Naive thymus-derived CD4-positive, alpha-beta T cell (primary cell): ENCODE data around the gene PHF2. TPM values are rescaled to one million over a fixed set of nuclear protein-coding genes. Genes with fewer than 3 reads are reported as not detected.
A peak's percentile ranks its signal among the peaks of the same experiment; 100 is the strongest.
"Not testable (repeated sequence)": the region's sequence is repeated elsewhere in the genome, so short reads cannot be mapped to it uniquely, and the experiment has no call there.

ENCODE experiments used
- ATAC-seq: fragments of 150-1000 bp; cut with Tn5 transposase; 2 replicates; pipeline ENCODE4 v1.10.0; 2021; ENCODE audit warnings: mild to moderate bottlenecking, moderate library complexity
- CTCF ChIA-PET: fragments of 350-600 bp; sonication (Branson Sonifier 250); formaldehyde crosslinking; loops from one replicate; lab custom pipeline; 2021; ENCODE audit warnings: antibody characterized with exemption; lab: Charles Lee
- POLR2A ChIA-PET: fragments of 350-600 bp; sonication (Branson Sonifier 250); formaldehyde crosslinking; loops from one replicate; lab custom pipeline; 2021; ENCODE audit warnings: antibody characterized with exemption, inconsistent platforms; lab: Charles Lee
- DNase-seq, 9 donors: peaks; one replicate each; pipeline versions ENCODE4 v3.0.0 to v3.0.0-alpha.2; 2020 to 2022; ENCODE audit warnings: mixed read lengths in 1 of 9
- H3K27ac ChIP-seq: one replicate; pipeline ENCODE4 v1.7.0; 2013; ENCODE audit warnings: mild to moderate bottlenecking, low read depth, low read length, moderate library complexity
- H3K27me3 ChIP-seq, 2 donors: one replicate each; pipeline ENCODE4 v1.7.0; 2013; ENCODE audit warnings: low read length in 2 of 2, mild to moderate bottlenecking in 2 of 2, moderate library complexity in 2 of 2; ENCODE audit not compliant: control insufficient read depth in 2 of 2, insufficient read depth in 2 of 2
- H3K36me3 ChIP-seq, 3 experiments: 1 replicate in 2 of 3; 2 replicates in 1 of 3; pipeline ENCODE4 v1.7.0; 2013; ENCODE audit warnings: low read length in 3 of 3, mild to moderate bottlenecking in 3 of 3, moderate library complexity in 1 of 3; ENCODE audit not compliant: insufficient read depth in 3 of 3, control insufficient read depth in 2 of 3
- H3K4me1 ChIP-seq, 2 donors: one replicate each; pipeline ENCODE4 v1.7.0; 2013; ENCODE audit warnings: low read length in 2 of 2, mild to moderate bottlenecking in 2 of 2, moderate library complexity in 1 of 2; ENCODE audit not compliant: control insufficient read depth in 2 of 2, insufficient read depth in 2 of 2
- H3K4me3 ChIP-seq: 2 replicates; pipeline ENCODE4 v1.7.0; 2013; ENCODE audit warnings: mild to moderate bottlenecking, low read length
- H3K9me3 ChIP-seq, 3 experiments: 1 replicate in 2 of 3; 2 replicates in 1 of 3; pipeline ENCODE4 v1.7.0; 2013; ENCODE audit warnings: low read length in 3 of 3; ENCODE audit not compliant: control insufficient read depth in 2 of 3
- H3K27ac Mint-ChIP-seq, 9 donors: one replicate each; pipeline ENCODE4 v1.8.0; 2020 to 2022; ENCODE audit warnings: mixed read lengths in 9 of 9, mild to moderate bottlenecking in 8 of 9, moderate library complexity in 5 of 9, inconsistent platforms in 2 of 9
- H3K27me3 Mint-ChIP-seq, 5 donors: one replicate each; pipeline ENCODE4 v1.8.0; 2021 to 2022; ENCODE audit warnings: mixed read lengths in 5 of 5, mild to moderate bottlenecking in 1 of 5
- H3K36me3 Mint-ChIP-seq, 5 donors: one replicate each; pipeline ENCODE4 v1.8.0; 2020 to 2022; ENCODE audit warnings: mixed read lengths in 5 of 5, mild to moderate bottlenecking in 3 of 5, inconsistent platforms in 1 of 5
- H3K4me1 Mint-ChIP-seq, 7 donors: one replicate each; pipeline ENCODE4 v1.8.0; 2020 to 2022; ENCODE audit warnings: mixed read lengths in 7 of 7, mild to moderate bottlenecking in 3 of 7, inconsistent platforms in 1 of 7
- H3K4me3 Mint-ChIP-seq, 10 donors: one replicate each; pipeline ENCODE4 v1.8.0; 2020 to 2022; ENCODE audit warnings: mild to moderate bottlenecking in 10 of 10, mixed read lengths in 10 of 10, moderate library complexity in 6 of 10, inconsistent platforms in 2 of 10
- H3K9me3 Mint-ChIP-seq, 11 donors: one replicate each; pipeline ENCODE4 v1.8.0; 2020 to 2022; ENCODE audit warnings: mixed read lengths in 11 of 11, mild to moderate bottlenecking in 4 of 11, inconsistent platforms in 1 of 11, moderate library complexity in 1 of 11
- intact Hi-C, 2 donors: fragments of 100-400 bp; cut with micrococcal nuclease; formaldehyde crosslinking; loops; one replicate each; pipeline ENCODE4 v1.15.1; 2023
- polyA plus RNA-seq, 2 donors: library from polyadenylated mRNA; unstranded; fragments of 300-500 nt; fragmentation: Illumina TruSeq; gene quantifications; one replicate each; pipeline ENCODE4 v1.2.3, GENCODE V29; 2021
- total RNA-seq, 6 experiments: library from RNA in 5 of 6; stranded (reverse) in 5 of 6; gene quantifications; 1 replicate in 5 of 6; 2 replicates in 1 of 6; pipeline ENCODE4 v1.2.3 and lab custom pipeline; 2021 to 2026

The PHF2 gene
- total and polyA plus RNA-seq, 7 experiments from 2014 or later = 1.0 to 39.3 (median 28.6) TPM

DNA sequence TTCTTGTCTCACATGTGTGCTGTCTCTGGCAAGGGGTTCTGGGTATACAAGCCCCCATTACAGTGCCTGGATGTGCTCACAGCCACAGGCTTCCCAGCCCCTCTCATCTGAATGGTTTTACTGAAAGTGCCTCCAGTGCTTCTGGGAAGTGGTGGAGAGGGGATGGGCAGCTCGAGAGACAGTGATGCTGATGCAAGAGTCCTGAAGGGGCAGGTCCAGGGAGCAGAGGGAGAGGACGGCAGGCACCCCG lies 93.5 kb downstream of the PHF2 start:
- CTCF ChIA-PET = no interaction called here
- ATAC-seq (no peak), DNase-seq (no peak)
- no peaks in the 10 kb centered on the region for H3K9me3 ChIP-seq
- H3K36me3 Mint-ChIP-seq = peaks cover 0 to 37% (median 14%) of the 10 kb centered on the region in 5 donors
- peaks cover 0 to 57% (median 0%) of the 10 kb centered on the region in 3 experiments for H3K36me3 ChIP-seq
- H3K27ac ChIP-seq = no peak overlapping the region
- H3K27me3 ChIP-seq = no peaks in the 10 kb centered on the region
- H3K4me1 Mint-ChIP-seq = peaks cover 0 to 11% (median 0%) of the 10 kb centered on the region in 7 donors
- H3K9me3 Mint-ChIP-seq = peaks cover 0 to 9% (median 0%) of the 10 kb centered on the region in 11 donors
- intact Hi-C loops = no loop called here
- no peak overlapping the region for H3K4me3 ChIP-seq
- no peak overlapping the region for H3K4me3 Mint-ChIP-seq
- H3K4me1 ChIP-seq = no peaks in the 10 kb centered on the region
- no peaks in the 10 kb centered on the region for H3K27me3 Mint-ChIP-seq
- POLR2A ChIA-PET = no interaction called here
- peak overlapping the region in 1 of 9 donors; percentile 53 for H3K27ac Mint-ChIP-seq

DNA sequence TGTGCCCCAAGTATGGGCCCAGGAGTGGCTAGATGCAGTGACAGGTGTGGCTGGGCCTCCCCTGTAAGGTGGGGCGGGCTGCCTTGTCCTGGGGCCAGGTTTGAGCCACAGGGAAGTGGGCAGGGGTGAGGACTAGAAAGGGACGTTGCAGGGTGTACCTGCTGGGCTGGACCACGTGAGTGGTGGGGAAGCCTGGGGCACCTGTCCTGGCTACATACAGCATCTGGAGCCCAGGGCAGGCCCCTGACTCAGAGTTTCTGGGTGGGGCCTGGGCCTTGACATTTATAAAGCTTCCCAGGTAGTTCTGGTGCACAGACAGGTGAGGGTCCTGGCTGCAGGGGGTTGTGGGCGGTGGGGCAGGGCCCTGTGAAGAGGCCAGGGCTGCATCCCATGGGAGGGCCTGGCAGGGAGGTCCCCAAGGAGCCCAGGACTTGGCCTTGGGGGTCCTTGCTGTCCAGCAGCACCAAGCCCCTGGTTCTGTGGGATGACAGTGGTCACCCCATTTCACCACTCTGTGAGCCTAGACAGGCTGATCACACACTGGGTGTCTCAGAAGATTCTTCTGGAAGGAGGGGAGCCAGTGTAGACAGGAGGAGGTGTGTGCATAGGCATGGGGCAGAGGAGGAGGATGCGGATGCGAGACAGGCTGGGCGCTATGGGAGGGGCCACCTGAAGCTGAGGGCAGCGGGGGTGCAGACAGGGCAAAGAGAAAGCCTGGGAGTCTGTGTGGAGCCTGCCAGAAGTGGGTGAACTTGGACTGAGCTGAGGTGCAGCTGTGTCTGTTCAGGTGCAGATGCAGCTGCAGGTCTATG lies 94.0 kb downstream of the PHF2 start:
- ATAC-seq = peak; percentile 45
- no peaks in the 10 kb centered on the region for H3K9me3 ChIP-seq
- Mint-ChIP-seq H3K36me3 (peaks cover 0 to 38% (median 14%) of the 10 kb centered on the region in 5 donors), H3K4me3 (no peak overlapping the region), H3K4me1 (peaks cover 0 to 11% (median 0%) of the 10 kb centered on the region in 7 donors), H3K27ac (peak overlapping the region in 2 of 9 donors; percentile 53 to 71), H3K27me3 (no peaks in the 10 kb centered on the region), H3K9me3 (peaks cover 0 to 9% (median 0%) of the 10 kb centered on the region in 11 donors)
- peak in 3 of 9 donors; percentile 5 to 18 (median 7) for DNase-seq
- ChIA-PET CTCF (no interaction called here), POLR2A (no interaction called here)
- H3K4me1 ChIP-seq = no peaks in the 10 kb centered on the region
- peaks cover 0 to 61% (median 3%) of the 10 kb centered on the region in 3 experiments for H3K36me3 ChIP-seq
- no peaks in the 10 kb centered on the region for H3K27me3 ChIP-seq
- no peak overlapping the region for H3K4me3 ChIP-seq
- intact Hi-C loops = no loop called here
- no peak overlapping the region for H3K27ac ChIP-seq

DNA sequence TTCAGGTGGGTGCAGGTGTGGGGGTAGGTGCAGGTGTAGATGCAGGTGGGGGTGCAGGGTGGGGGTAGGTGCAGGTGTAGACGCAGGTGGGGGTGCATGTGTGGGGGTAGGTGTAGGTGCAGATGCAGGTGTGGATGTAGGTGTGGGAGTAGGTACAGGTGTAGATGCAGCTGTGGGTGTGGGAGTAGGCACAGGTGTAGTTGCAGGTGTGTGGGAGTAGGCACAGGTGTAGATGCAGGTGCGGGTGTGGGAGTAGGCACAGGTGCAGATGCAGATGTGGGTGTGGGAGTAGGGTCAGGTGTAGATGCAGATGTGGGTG lies 94.6 kb downstream of the PHF2 start:
- Histone ChIP-seq H3K9me3 (no peaks in the 10 kb centered on the region), H3K4me1 (no peaks in the 10 kb centered on the region), H3K4me3 (no peak overlapping the region), H3K27ac (no peak overlapping the region), H3K36me3 (peaks cover 0 to 61% (median 4%) of the 10 kb centered on the region in 3 experiments), H3K27me3 (no peaks in the 10 kb centered on the region)
- peak overlapping the region in 1 of 9 donors; percentile 71 for H3K27ac Mint-ChIP-seq
- no peak overlapping the region for H3K4me3 Mint-ChIP-seq
- DNase-seq = no peak
- CTCF ChIA-PET = no interaction called here
- no peak for ATAC-seq
- peaks cover 0 to 9% (median 0%) of the 10 kb centered on the region in 11 donors for H3K9me3 Mint-ChIP-seq
- H3K27me3 Mint-ChIP-seq = no peaks in the 10 kb centered on the region
- peaks cover 0 to 39% (median 15%) of the 10 kb centered on the region in 5 donors for H3K36me3 Mint-ChIP-seq
- intact Hi-C loops = no loop called here
- peaks cover 0 to 11% (median 0%) of the 10 kb centered on the region in 7 donors for H3K4me1 Mint-ChIP-seq
- POLR2A ChIA-PET = interaction anchor here (0.6 kb wide), 1 partner anchor 20 kb away, joined by 6 read pairs; no protein-coding TSS in a partner anchor

DNA sequence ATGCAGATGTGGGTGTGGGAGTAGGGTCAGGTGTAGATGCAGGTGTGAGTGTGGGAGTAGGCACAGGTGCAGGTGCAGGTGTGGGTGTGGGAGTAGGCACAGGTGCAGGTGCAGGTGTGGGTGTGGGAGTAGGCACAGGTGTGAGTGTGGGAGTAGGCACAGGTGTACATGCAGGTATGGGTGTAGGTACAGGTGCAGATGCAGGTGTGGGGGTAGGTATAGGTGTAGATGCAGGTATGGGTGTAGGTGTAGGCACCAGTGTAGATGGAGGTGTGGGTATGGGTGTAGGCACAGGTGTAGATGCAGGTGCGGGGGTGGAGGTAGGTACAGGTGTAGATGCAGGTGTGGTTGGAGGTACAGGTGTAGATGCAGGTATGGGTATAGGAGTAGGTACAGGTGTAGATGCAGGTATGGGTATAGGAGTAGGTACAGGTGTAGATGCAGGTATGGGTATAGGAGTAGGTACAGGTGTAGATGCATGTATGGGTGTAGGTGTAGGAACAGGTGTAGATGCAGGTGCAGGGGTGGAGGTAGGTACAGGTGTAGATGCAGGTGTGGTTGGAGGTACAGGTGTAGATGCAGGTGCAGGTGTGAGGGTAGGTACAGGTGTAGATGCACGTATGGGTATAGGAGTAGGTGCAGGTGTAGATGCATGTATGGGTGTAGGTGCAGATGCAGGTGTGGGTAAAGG lies 96.1 kb downstream of the PHF2 start:
- H3K4me3 ChIP-seq, CTCF ChIA-PET, POLR2A ChIA-PET, H3K4me3 Mint-ChIP-seq, H3K9me3 ChIP-seq, H3K27ac ChIP-seq, ATAC-seq, intact Hi-C loops, DNase-seq, H3K9me3 Mint-ChIP-seq, H3K27me3 ChIP-seq, H3K27me3 Mint-ChIP-seq, H3K4me1 ChIP-seq: not testable (repeated sequence)
- Mint-ChIP-seq H3K27ac (peak overlapping the region in 1 of 9 donors; percentile 84), H3K36me3 (peaks cover 3 to 49% (median 15%) of the 10 kb centered on the region in 5 donors), H3K4me1 (peaks cover 0 to 11% (median 0%) of the 10 kb centered on the region in 7 donors)
- H3K36me3 ChIP-seq = peaks cover 0 to 64% (median 4%) of the 10 kb centered on the region in 3 experiments

GRCh38 chr9:93673021-93673838 lies 96.8 kb downstream of the PHF2 start:
- H3K27ac ChIP-seq = no peak overlapping the region
- no peaks in the 10 kb centered on the region for H3K9me3 ChIP-seq
- no peak overlapping the region for H3K4me3 ChIP-seq
- peaks cover 8 to 52% (median 15%) of the 10 kb centered on the region in 5 donors for H3K36me3 Mint-ChIP-seq
- H3K27me3 ChIP-seq = no peaks in the 10 kb centered on the region
- peak overlapping the region in 1 of 9 donors; percentile 84 for H3K27ac Mint-ChIP-seq
- no peaks in the 10 kb centered on the region for H3K4me1 ChIP-seq
- POLR2A ChIA-PET = no interaction called here
- DNase-seq = peak in 2 of 9 donors; percentile 3 to 17
- H3K4me3 Mint-ChIP-seq = no peak overlapping the region
- peaks cover 0 to 11% (median 0%) of the 10 kb centered on the region in 7 donors for H3K4me1 Mint-ChIP-seq
- CTCF ChIA-PET = no interaction called here
- peaks cover 0 to 65% (median 4%) of the 10 kb centered on the region in 3 experiments for H3K36me3 ChIP-seq
- peaks cover 0 to 9% (median 0%) of the 10 kb centered on the region in 11 donors for H3K9me3 Mint-ChIP-seq
- H3K27me3 Mint-ChIP-seq = no peaks in the 10 kb centered on the region
- intact Hi-C loops = no loop called here
- ATAC-seq = no peak

DNA sequence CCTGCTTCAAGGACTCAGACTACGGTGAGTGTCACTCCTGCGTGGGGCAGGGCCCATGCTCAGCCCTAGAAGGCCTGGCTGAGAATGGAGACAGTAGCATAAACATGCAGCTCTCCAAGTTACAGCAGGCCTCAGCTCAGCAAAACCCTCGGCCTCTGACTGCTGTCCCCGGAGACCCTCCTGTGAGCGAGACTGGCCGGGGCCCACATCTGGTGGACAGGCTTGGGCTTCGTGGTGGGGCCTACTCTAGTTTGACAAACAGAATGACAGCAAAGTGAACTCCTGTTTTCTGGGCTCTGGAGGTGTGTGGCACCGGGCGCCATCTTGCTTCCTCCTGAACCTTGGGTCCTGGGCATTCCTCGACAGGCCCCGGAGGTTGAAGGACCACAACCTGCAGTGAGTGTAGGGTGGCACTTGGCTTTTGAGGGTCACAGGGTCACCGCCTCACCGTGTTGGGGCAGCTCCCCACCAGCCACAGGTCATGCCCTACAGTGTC lies 97.5 kb downstream of the PHF2 start:
- intact Hi-C loops = no loop called here
- H3K4me1 ChIP-seq = no peaks in the 10 kb centered on the region
- peaks cover 8 to 48% (median 15%) of the 10 kb centered on the region in 5 donors for H3K36me3 Mint-ChIP-seq

More for the DNA sequence above, 97.5 kb downstream of the PHF2 start:
- ChIA-PET CTCF (no interaction called here), POLR2A (no interaction called here)
- Mint-ChIP-seq H3K27ac (no peak overlapping the region), H3K9me3 (peaks cover 0 to 9% (median 0%) of the 10 kb centered on the region in 11 donors), H3K4me3 (no peak overlapping the region), H3K4me1 (peaks cover 0 to 11% (median 0%) of the 10 kb centered on the region in 7 donors), H3K27me3 (no peaks in the 10 kb centered on the region)
- no peaks in the 10 kb centered on the region for H3K9me3 ChIP-seq
- ATAC-seq = no peak
- H3K36me3 ChIP-seq = peaks cover 0 to 60% (median 4%) of the 10 kb centered on the region in 3 experiments
- H3K4me3 ChIP-seq = no peak overlapping the region
- no peak overlapping the region for H3K27ac ChIP-seq
- peak in 3 of 9 donors; percentile 4 to 16 (median 4) for DNase-seq
- no peaks in the 10 kb centered on the region for H3K27me3 ChIP-seq
